Melanocyte of skin (primary cell): ENCODE results near the gene KANSL1L. TPM values are rescaled to one million over a fixed set of nuclear protein-coding genes. Genes with fewer than 3 reads are reported as not detected.

Experiments
- total RNA-seq, 2 donors: library from RNA; depleted of rRNA; stranded (reverse); fragments of >200 nt; gene quantifications; 2 replicates each; pipeline ENCODE4 v1.2.3, GENCODE V29; 2012

Gene KANSL1L
- 10 to 100 TPM; 15.7 to 27.5 TPM for total RNA-seq

GRCh38 chr2:210171309-210172218 lies at the start of gene KANSL1L:
Gene KANSL1L, minus strand, starts transcription at chr2:210171409. Its CDS starts 16,827 bp downstream, at chr2:210154582.

GRCh38 chr2:210002158-210003157 lies 168.8 kb downstream of the KANSL1L start, which contains the start of gene RPE:
Gene RPE, plus strand, starts transcription at chr2:210002638. Its CDS starts 24 bp downstream, at chr2:210002662.

Other genes starting within 250 kb of the KANSL1L start
- gene RPE, start 168.8 kb downstream of the KANSL1L start, total RNA-seq: 10 to 100 TPM; 74.7 to 91.2 TPM
- gene ACADL, start 54.0 kb upstream of the KANSL1L start, total RNA-seq: not detected
- gene MYL1, start 143.8 kb upstream of the KANSL1L start, total RNA-seq: not detected